HG02840 (cell line): ENCODE measurements around the gene SELENOI.
"Not testable (repeated sequence)": the region's sequence is repeated elsewhere in the genome, so short reads cannot be mapped to it uniquely, and the experiment has no call there.

Experiments used
- ATAC-seq: cut with Tn5 transposase; IDR thresholded peaks from one replicate; pipeline ENCODE4 v1.9.1; 2021; ENCODE audit warnings: mild to moderate bottlenecking, moderate library complexity, moderate number of reproducible peaks; ENCODE audit not compliant: unreplicated experiment, low FRiP score

The SELENOI gene

GRCh38 chr2:26325851-26326250, 20.1 kb upstream of the SELENOI start:
- ATAC-seq, result no peak

GRCh38 chr2:26326514-26326913, 19.4 kb upstream of the SELENOI start:
- ATAC-seq, result no peak

GRCh38 chr2:26327291-26328272, 18.4 kb upstream of the SELENOI start:
- no peak for ATAC-seq

GRCh38 chr2:26329083-26329482, 16.9 kb upstream of the SELENOI start:
- ATAC-seq, result not testable (repeated sequence)

- ATAC-seq, result no peak
Measured at GRCh38 chr2:26330114-26330549, 15.8 kb upstream of the SELENOI start.

GRCh38 chr2:26330604-26331003, 15.3 kb upstream of the SELENOI start:
- no peak for ATAC-seq

GRCh38 chr2:26331321-26331720, 14.6 kb upstream of the SELENOI start:
- not testable (repeated sequence) for ATAC-seq

- no peak for ATAC-seq
Measured at GRCh38 chr2:26333293-26333692, 12.7 kb upstream of the SELENOI start.

- ATAC-seq, result no peak
Measured at GRCh38 chr2:26335231-26335630, 10.7 kb upstream of the SELENOI start.

- ATAC-seq, result no peak
Measured at GRCh38 chr2:26336719-26337118, 9.2 kb upstream of the SELENOI start.

- no peak for ATAC-seq
Measured at GRCh38 chr2:26337298-26337697, 8.6 kb upstream of the SELENOI start.

GRCh38 chr2:26340831-26341230, 5.1 kb upstream of the SELENOI start:
- ATAC-seq, result no peak

GRCh38 chr2:26344581-26345282, 1.2 kb upstream of the SELENOI start:
- no peak for ATAC-seq

- no peak for ATAC-seq
Measured at GRCh38 chr2:26345283-26345544, 729 bp upstream of the SELENOI start.

GRCh38 chr2:26346454-26347053, 611 bp downstream of the SELENOI start, which contains the start of gene ADGRF3:
Gene ADGRF3 (minus strand): TSS chr2:26346789. CDS start chr2:26346234, 555 bp downstream.
- no peak for ATAC-seq

- no peak for ATAC-seq
Measured at GRCh38 chr2:26347286-26347865, 1.4 kb downstream of the SELENOI start.

- no peak for ATAC-seq
Measured at GRCh38 chr2:26349690-26350089, 3.7 kb downstream of the SELENOI start.

GRCh38 chr2:26351375-26352090, 5.6 kb downstream of the SELENOI start:
- ATAC-seq, result no peak

GRCh38 chr2:26352892-26353291, 6.9 kb downstream of the SELENOI start:
- no peak for ATAC-seq

- not testable (repeated sequence) for ATAC-seq
Measured at GRCh38 chr2:26354469-26354868, 8.5 kb downstream of the SELENOI start.
